ENCODE results near the gene TSHZ2.

Gene TSHZ2

GRCh38 chr20:53250456-53250855 is 278.3 kb downstream of the TSHZ2 start:
- no peak for DNase-seq (ENCODE audit: low read depth)

- DNase-seq (ENCODE audit: low read depth) = no peak
Measured at GRCh38 chr20:53252002-53252401, 279.8 kb downstream of the TSHZ2 start.

DNA sequence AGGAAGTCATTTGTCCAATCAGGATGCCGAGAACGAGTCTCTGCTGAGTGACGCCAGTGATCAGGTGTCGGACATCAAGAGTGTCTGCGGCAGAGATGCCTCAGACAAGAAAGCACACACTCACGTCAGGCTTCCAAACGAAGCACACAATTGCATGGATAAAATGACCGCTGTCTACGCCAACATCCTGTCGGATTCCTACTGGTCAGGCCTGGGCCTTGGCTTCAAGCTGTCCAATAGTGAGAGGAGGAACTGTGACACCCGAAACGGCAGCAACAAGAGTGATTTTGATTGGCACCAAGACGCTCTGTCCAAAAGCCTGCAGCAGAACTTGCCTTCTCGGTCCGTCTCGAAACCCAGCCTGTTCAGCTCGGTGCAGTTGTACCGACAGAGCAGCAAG is 281.5 kb downstream of the TSHZ2 start:
- DNase-seq (ENCODE audit: low read depth) = no peak

GRCh38 chr20:53255102-53255710 is 283.0 kb downstream of the TSHZ2 start:
- no peak for DNase-seq (ENCODE audit: low read depth)

DNA sequence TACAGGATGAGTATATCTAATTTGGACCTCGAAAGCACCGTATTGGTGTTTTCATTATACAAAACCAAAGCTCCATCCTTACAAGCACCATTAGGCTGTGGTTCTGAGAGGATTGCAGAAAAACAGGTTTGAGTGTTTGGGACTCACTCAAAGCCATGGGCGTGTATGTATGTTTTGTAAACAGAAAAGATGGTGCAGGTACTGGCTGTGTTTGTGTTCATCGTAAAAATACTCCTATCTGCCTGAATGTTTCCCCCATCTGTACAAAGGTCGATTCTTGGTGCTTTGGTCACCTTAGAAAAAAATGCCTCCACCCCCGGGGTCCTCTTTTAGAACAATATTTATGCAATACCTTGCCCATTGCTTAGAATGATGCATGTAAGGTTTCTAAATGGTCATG is 286.6 kb downstream of the TSHZ2 start:
- no peak for DNase-seq (ENCODE audit: low read depth)

- DNase-seq (ENCODE audit: low read depth) = no peak
Measured at GRCh38 chr20:53260168-53260567, 288.0 kb downstream of the TSHZ2 start.

DNA sequence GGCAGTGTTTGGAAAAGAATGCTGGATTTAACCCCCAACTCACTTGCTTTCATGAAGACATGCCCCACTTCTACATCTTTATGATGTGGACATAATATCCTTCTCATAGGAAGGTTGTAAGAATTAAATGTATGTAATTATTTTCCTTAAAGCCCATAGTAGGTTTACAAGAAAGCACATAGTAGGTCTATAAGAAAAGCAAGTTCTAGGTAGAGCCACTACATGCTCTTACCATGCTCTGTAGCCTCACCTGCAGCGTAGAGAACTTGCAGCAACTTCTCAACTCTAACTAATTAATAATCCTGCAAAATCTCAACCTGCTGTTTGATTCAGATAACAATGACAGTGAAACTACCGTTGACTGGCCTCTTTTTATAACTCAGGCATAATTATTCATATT is 288.4 kb downstream of the TSHZ2 start:
- DNase-seq (ENCODE audit: low read depth) = no peak

GRCh38 chr20:53262365-53262764 is 290.2 kb downstream of the TSHZ2 start:
- DNase-seq (ENCODE audit: low read depth) = no peak

- DNase-seq (ENCODE audit: low read depth) = no peak
Measured at GRCh38 chr20:53263554-53264438, 291.6 kb downstream of the TSHZ2 start.

GRCh38 chr20:53264604-53265003 is 292.4 kb downstream of the TSHZ2 start:
- no peak for DNase-seq (ENCODE audit: low read depth)

DNA sequence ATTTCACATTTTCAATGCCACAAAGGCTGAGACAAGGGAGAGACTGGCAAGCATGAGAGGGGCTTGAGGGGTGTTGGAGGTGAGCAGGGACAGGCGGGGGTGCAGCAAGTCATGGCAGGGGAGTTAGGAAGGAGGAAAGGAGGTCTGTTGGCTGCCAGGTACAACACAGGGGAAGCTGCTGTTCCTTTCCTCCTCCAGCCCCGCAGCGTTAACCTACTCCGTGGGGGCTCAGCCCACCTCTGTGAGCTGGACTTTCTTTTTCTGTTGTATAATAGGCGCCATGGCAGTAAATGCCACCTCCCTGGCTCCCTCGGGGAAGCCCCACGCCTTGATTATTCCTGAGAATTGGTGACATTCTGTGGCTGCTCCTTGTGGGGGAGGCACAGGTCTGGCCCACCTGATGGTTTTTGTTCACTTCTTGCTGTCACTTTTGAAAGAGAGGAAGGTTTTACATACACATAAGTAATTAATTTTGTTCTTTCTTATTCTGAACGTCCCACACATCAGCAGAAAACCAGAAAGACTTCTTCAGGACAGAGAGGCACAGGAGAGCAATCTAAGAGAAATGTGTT is 293.2 kb downstream of the TSHZ2 start:
- DNase-seq (ENCODE audit: low read depth) = no peak

GRCh38 chr20:53269380-53269779 is 297.2 kb downstream of the TSHZ2 start:
- DNase-seq (ENCODE audit: low read depth) = no peak

DNA sequence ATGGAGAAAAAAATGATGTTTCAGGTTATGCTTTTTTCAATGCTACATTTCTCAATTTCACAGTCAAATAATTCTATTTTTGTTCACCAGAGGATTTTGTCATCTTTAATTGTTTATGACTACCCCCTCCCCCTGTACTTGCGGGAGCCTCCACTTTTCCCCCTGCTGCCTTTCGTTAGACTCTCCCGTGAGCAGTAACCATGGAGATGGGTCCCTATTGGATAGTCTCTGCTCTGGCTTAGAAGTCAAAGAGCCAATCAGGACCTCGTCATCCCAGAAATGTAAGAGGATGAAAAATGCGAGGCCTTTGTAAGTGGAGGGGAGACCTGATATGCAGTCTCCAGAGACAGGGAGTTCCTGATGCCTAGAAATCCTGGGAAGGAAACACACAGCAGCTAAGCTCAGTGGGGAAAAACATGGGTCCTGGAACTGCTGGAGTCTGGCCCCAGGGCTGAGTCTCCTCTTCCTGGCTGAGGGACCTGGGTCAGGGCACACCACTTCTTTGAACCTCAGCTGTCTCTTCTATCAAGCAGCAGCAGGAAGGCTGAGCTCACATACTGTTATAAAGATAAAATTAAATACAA is 298.7 kb downstream of the TSHZ2 start:
- no peak for DNase-seq (ENCODE audit: low read depth)

GRCh38 chr20:53274365-53274764 is 302.2 kb downstream of the TSHZ2 start:
- DNase-seq (ENCODE audit: low read depth) = no peak

GRCh38 chr20:53274807-53275206 is 302.6 kb downstream of the TSHZ2 start:
- DNase-seq (ENCODE audit: low read depth) = no peak

DNA sequence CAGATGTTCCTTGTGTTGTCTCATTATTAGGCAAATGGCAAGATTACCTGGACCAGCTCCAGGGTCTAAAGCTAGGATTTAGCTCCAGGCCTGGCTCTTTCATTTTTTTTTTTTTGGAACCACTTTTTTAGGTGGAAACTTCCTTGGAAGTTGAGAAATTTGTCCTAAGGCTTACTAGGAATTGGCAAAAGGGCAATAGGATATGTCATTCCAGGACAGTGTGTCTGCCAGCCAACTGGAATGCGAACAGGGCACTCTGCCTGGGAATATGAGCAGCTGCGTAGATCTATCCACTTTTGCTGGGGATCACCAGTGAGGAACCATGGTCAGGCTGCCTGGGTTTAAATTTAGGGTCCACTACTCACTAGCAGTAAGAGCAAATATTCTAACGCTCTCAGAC is 304.0 kb downstream of the TSHZ2 start:
- DNase-seq (ENCODE audit: low read depth) = no peak

GRCh38 chr20:53278555-53278954 is 306.4 kb downstream of the TSHZ2 start:
- DNase-seq (ENCODE audit: low read depth) = no peak

GRCh38 chr20:53279735-53280134 is 307.6 kb downstream of the TSHZ2 start:
- no peak for DNase-seq (ENCODE audit: low read depth)

DNA sequence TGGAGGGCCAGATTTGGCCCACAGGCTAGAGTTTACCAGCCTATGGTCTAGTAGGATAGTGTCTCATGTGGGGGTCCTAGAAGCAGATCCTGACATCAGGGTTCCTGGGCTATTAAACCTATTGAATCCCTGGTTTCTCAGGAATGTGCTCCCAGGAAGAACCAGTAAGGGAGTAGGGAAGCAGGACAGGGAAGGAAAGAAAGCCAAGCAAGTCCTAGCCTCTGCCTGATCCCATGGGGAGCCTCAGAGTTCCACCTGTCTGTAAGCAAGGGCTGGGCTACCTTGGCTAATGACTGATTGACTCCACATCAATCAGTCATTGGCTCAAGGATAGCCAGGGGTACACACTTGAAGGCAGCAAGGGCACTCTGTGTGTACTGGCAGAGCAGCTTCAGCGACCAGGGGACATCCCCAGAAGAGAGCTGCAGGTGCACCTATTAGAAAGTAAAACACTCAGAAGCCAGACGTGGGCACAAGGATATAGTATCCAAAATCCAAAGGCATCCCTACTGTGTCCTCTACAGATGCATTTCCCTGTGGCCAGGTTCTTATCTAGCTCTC is 309.5 kb downstream of the TSHZ2 start:
- no peak for DNase-seq (ENCODE audit: low read depth)

- DNase-seq (ENCODE audit: low read depth) = no peak
Measured at GRCh38 chr20:53282217-53282955, 310.2 kb downstream of the TSHZ2 start.

- DNase-seq (ENCODE audit: low read depth) = no peak
Measured at GRCh38 chr20:53283011-53283410, 310.9 kb downstream of the TSHZ2 start.

- DNase-seq (ENCODE audit: low read depth) = no peak
Measured at GRCh38 chr20:53283597-53283996, 311.4 kb downstream of the TSHZ2 start.

Data from stimulated activated CD8-positive, alpha-beta memory T cell treated with anti-CD3 and anti-CD28 coated beads, Interleukin-15, amount 100 ng/mL, for 1 hour (primary cell).